GM15510 (cell line): ENCODE results near the gene CYP3A5.

Experiments
- POLR2A ChIP-seq: IDR thresholded peaks from 3 replicates; pipeline ENCODE4 v1.6.1; 2011; ENCODE audit warnings: borderline replicate concordance; ENCODE audit not compliant: insufficient read length; ENCODE audit errors: extremely low read depth

Gene CYP3A5

GRCh38 chr7:99679400-99680191 is at the start of gene CYP3A5:
Gene CYP3A5, minus strand, starts transcription at chr7:99679996. Its CDS starts 100 bp downstream, at chr7:99679896.
- TF ChIP-seq POLR2A: no peak

- no peak for TF ChIP-seq POLR2A
These were observed 48.8 kb upstream of the CYP3A5 start for GRCh38 chr7:99728615-99729014.

- no peak for TF ChIP-seq POLR2A
These were observed 41.2 kb upstream of the CYP3A5 start for GRCh38 chr7:99720800-99721595.

GRCh38 chr7:99719996-99720769 is 40.4 kb upstream of the CYP3A5 start:
- no peak for TF ChIP-seq POLR2A

GRCh38 chr7:99713995-99714570 is 34.3 kb upstream of the CYP3A5 start:
- no peak for TF ChIP-seq POLR2A

- TF ChIP-seq POLR2A: no peak
These were observed 30.2 kb upstream of the CYP3A5 start for GRCh38 chr7:99709838-99710578.

GRCh38 chr7:99709260-99709659 is 29.5 kb upstream of the CYP3A5 start:
- no peak for TF ChIP-seq POLR2A

- no peak for TF ChIP-seq POLR2A
These were observed 27.3 kb upstream of the CYP3A5 start for GRCh38 chr7:99707096-99707495.

GRCh38 chr7:99699946-99700345 is 20.1 kb upstream of the CYP3A5 start:
- TF ChIP-seq POLR2A: no peak

GRCh38 chr7:99694912-99695304 is 15.1 kb upstream of the CYP3A5 start:
- no peak for TF ChIP-seq POLR2A

- TF ChIP-seq POLR2A: no peak
These were observed 14.6 kb upstream of the CYP3A5 start for GRCh38 chr7:99694201-99694911.

- TF ChIP-seq POLR2A: no peak
These were observed 13.8 kb upstream of the CYP3A5 start for GRCh38 chr7:99693427-99694200.

- TF ChIP-seq POLR2A: no peak
These were observed 13.3 kb upstream of the CYP3A5 start for GRCh38 chr7:99693100-99693426.
